Keratinocyte (primary cell): ENCODE measurements around the gene BEST1.

ENCODE experiments used
- CTCF ChIP-seq, 3 experiments: IDR thresholded peaks in 1 of 3; conservative IDR thresholded peaks in 1 of 3; optimal IDR thresholded peaks in 1 of 3; 2 replicates in 2 of 3; 3 replicates in 1 of 3; pipeline versions ENCODE3 to v1.5.1; 2011; ENCODE audit warnings: low read length in 3 of 3, mild to moderate bottlenecking in 3 of 3, moderate library complexity in 2 of 3, control low read depth in 1 of 3, inconsistent platforms in 1 of 3; ENCODE audit not compliant: insufficient read depth in 2 of 3; ENCODE audit errors: extremely low read depth in 1 of 3
- EZH2 ChIP-seq: IDR thresholded peaks from one replicate; pipeline ENCODE4 v1.6.1; 2012; ENCODE audit warnings: inconsistent platforms, mild to moderate bottlenecking, low read length, moderate library complexity

GRCh38 chr11:61961570-61962212 lies 11.5 kb downstream of the BEST1 start:
- TF ChIP-seq CTCF (optimal IDR thresholded peaks at IDR 0.05 in 1 of 3, IDR thresholded peaks at IDR 0.05 in 1 of 3, conservative IDR thresholded peaks at IDR 0.05 in 1 of 3; ENCODE audit: extremely low read depth in 1 of 3, insufficient read depth in 2 of 3, low read length in 3 of 3): no peak
- no peak for TF ChIP-seq EZH2
